Measurements from ENCODE around the gene ARFIP2. TPM values are rescaled to one million over a fixed set of nuclear protein-coding genes. Genes with fewer than 3 reads are reported as not detected.

The ARFIP2 gene
- polyA plus RNA-seq, 2 donors: 29.3 to 42.5 TPM

- Histone ChIP-seq H3K4me3 (ENCODE audit: low read depth in 1 of 2, low read length in 2 of 2) (no peak overlapping the region), H3K36me3 (ENCODE audit: control insufficient read depth in 2 of 2, insufficient read depth in 2 of 2, low read length in 1 of 2) (peaks cover 11 to 29% of the 10 kb centered on the region in 2 donors), H3K27me3 (ENCODE audit: control insufficient read depth in 1 of 2, insufficient read depth in 2 of 2, low read length in 2 of 2) (no peaks in the 10 kb centered on the region)
These were observed 26.1 kb downstream of the ARFIP2 start for GRCh38 chr11:6455070-6455469.

DNA sequence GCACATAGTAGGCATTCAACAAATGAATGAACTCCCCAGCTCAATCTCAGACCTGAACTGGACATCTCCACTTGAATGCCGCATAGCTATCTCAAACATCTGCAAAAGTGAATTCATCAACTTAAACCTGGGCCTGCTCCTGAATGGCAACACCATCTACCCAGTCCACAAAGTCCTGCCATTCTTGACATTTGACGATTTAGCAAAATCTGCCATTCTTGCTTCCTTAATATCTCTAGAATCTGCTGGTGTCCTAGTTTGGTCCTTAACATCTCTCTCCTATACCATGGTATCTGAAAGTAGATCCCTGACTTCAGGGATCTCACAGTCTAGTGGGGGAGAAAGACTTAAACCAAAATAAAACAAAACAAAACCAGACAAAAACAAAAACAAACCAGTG is 28.0 kb downstream of the ARFIP2 start:
- WGBS, 2 donors: 96 to 97% methylated on average over 2 of the region's 2 CpGs
- Histone ChIP-seq H3K27me3 (ENCODE audit: control insufficient read depth in 1 of 2, insufficient read depth in 2 of 2, low read length in 2 of 2) (no peaks in the 10 kb centered on the region), H3K4me3 (ENCODE audit: low read depth in 1 of 2, low read length in 2 of 2) (no peak overlapping the region), H3K36me3 (ENCODE audit: control insufficient read depth in 2 of 2, insufficient read depth in 2 of 2, low read length in 1 of 2) (peaks cover 12 to 40% of the 10 kb centered on the region in 2 donors), H3K9me3 (ENCODE audit: control insufficient read depth in 2 of 2, insufficient read depth in 1 of 2, low read depth in 1 of 2, low read length in 1 of 2) (peaks cover 0 to 2% of the 10 kb centered on the region in 2 donors), H3K4me1 (ENCODE audit: control insufficient read depth in 2 of 2, insufficient read depth in 2 of 2, low read length in 1 of 2) (no peaks in the 10 kb centered on the region), H3K27ac (ENCODE audit: low read depth in 2 of 2, low read length in 1 of 2) (no peak overlapping the region)

More at GRCh38 chr11:6455070-6455469, 26.1 kb downstream of the ARFIP2 start:
- WGBS, 2 donors: 48 to 76% methylated on average over 2 of the region's 2 CpGs
- no peaks in the 10 kb centered on the region for H3K4me1 ChIP-seq (ENCODE audit: control insufficient read depth in 2 of 2, insufficient read depth in 2 of 2, low read length in 1 of 2)
- peaks cover 0 to 2% of the 10 kb centered on the region in 2 donors for H3K9me3 ChIP-seq (ENCODE audit: control insufficient read depth in 2 of 2, insufficient read depth in 1 of 2, low read depth in 1 of 2, low read length in 1 of 2)
- H3K27ac ChIP-seq (ENCODE audit: low read depth in 2 of 2, low read length in 1 of 2): no peak overlapping the region

DNA sequence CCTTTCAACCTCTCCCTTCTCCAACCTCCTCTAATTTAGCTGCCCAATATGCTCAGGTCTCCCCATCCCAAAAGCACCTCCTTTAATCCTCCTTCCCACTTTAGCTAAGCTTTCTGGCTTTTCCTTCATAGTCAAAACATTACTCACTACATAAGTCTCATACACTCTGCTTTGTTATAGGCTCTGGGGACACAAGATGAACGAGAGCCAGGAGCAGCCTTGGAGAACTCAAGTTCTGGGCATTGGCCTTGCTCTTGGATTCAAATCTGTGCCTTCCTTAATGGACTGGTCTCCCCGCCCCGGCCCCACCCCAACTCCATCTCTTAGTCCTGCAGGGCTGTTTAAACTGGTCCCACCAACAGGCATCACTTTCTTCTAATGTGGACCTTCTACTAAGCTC is 28.9 kb downstream of the ARFIP2 start:
- H3K36me3 ChIP-seq (ENCODE audit: control insufficient read depth in 2 of 2, insufficient read depth in 2 of 2, low read length in 1 of 2): peaks cover 9 to 35% of the 10 kb centered on the region in 2 donors

DNA sequence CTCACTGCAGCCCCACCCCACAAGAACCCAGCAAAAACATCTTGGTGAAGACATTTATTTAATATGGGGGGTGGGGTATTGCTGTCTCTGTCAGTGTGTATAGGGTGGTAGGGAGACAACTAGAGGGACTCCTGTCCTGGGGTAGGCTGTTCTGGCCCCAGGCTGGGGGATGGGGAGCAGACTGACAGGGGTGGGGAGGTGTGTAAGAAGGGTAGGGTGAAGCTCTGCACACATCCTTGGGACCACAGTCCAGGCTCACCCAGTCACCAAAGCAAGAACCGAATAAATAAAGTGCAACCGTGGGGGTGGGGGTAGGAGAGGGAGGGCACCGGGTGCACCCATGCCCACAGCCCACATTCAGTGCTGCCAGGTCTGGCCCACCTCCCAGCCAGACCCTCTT is 32.6 kb downstream of the ARFIP2 start:
- H3K36me3 ChIP-seq (ENCODE audit: control insufficient read depth in 2 of 2, insufficient read depth in 2 of 2, low read length in 1 of 2): peaks cover 3 to 15% of the 10 kb centered on the region in 2 donors
- H3K9me3 ChIP-seq (ENCODE audit: control insufficient read depth in 2 of 2, insufficient read depth in 1 of 2, low read depth in 1 of 2, low read length in 1 of 2): no peaks in the 10 kb centered on the region
- WGBS, 2 donors: 88 to 90% methylated on average over 3 of the region's 3 CpGs
- H3K27me3 ChIP-seq (ENCODE audit: control insufficient read depth in 1 of 2, insufficient read depth in 2 of 2, low read length in 2 of 2): no peaks in the 10 kb centered on the region
- no peaks in the 10 kb centered on the region for H3K4me1 ChIP-seq (ENCODE audit: control insufficient read depth in 2 of 2, insufficient read depth in 2 of 2, low read length in 1 of 2)
- no peak overlapping the region for H3K4me3 ChIP-seq (ENCODE audit: low read depth in 1 of 2, low read length in 2 of 2)
- H3K27ac ChIP-seq (ENCODE audit: low read depth in 2 of 2, low read length in 1 of 2): no peak overlapping the region

More for the DNA sequence above, 28.9 kb downstream of the ARFIP2 start:
- Histone ChIP-seq H3K4me3 (ENCODE audit: low read depth in 1 of 2, low read length in 2 of 2) (no peak overlapping the region), H3K27me3 (ENCODE audit: control insufficient read depth in 1 of 2, insufficient read depth in 2 of 2, low read length in 2 of 2) (no peaks in the 10 kb centered on the region), H3K27ac (ENCODE audit: low read depth in 2 of 2, low read length in 1 of 2) (no peak overlapping the region), H3K4me1 (ENCODE audit: control insufficient read depth in 2 of 2, insufficient read depth in 2 of 2, low read length in 1 of 2) (no peaks in the 10 kb centered on the region), H3K9me3 (ENCODE audit: control insufficient read depth in 2 of 2, insufficient read depth in 1 of 2, low read depth in 1 of 2, low read length in 1 of 2) (peaks cover 0 to 2% of the 10 kb centered on the region in 2 donors)
- 81 to 86% methylated on average over 3 of the region's 3 CpGs for WGBS, 2 donors

- no peak overlapping the region for H3K27ac ChIP-seq (ENCODE audit: low read depth in 2 of 2, low read length in 1 of 2)
- no peaks in the 10 kb centered on the region for H3K36me3 ChIP-seq (ENCODE audit: control insufficient read depth in 2 of 2, insufficient read depth in 2 of 2, low read length in 1 of 2)
- H3K4me3 ChIP-seq (ENCODE audit: low read depth in 1 of 2, low read length in 2 of 2): no peak overlapping the region
- H3K9me3 ChIP-seq (ENCODE audit: control insufficient read depth in 2 of 2, insufficient read depth in 1 of 2, low read depth in 1 of 2, low read length in 1 of 2): no peaks in the 10 kb centered on the region
- H3K4me1 ChIP-seq (ENCODE audit: control insufficient read depth in 2 of 2, insufficient read depth in 2 of 2, low read length in 1 of 2): no peaks in the 10 kb centered on the region
- WGBS, 2 donors: 29 to 32% methylated on average over 5 of the region's 5 CpGs
- H3K27me3 ChIP-seq (ENCODE audit: control insufficient read depth in 1 of 2, insufficient read depth in 2 of 2, low read length in 2 of 2): no peaks in the 10 kb centered on the region
These were observed 37.7 kb downstream of the ARFIP2 start for GRCh38 chr11:6443269-6444003.

- no peaks in the 10 kb centered on the region for H3K27me3 ChIP-seq (ENCODE audit: control insufficient read depth in 1 of 2, insufficient read depth in 2 of 2, low read length in 2 of 2)
- no peak overlapping the region for H3K27ac ChIP-seq (ENCODE audit: low read depth in 2 of 2, low read length in 1 of 2)
- H3K36me3 ChIP-seq (ENCODE audit: control insufficient read depth in 2 of 2, insufficient read depth in 2 of 2, low read length in 1 of 2): no peaks in the 10 kb centered on the region
- no peaks in the 10 kb centered on the region for H3K9me3 ChIP-seq (ENCODE audit: control insufficient read depth in 2 of 2, insufficient read depth in 1 of 2, low read depth in 1 of 2, low read length in 1 of 2)
- no peak overlapping the region for H3K4me3 ChIP-seq (ENCODE audit: low read depth in 1 of 2, low read length in 2 of 2)
- WGBS, 2 donors: 91 to 94% methylated on average over 4 of the region's 4 CpGs
- H3K4me1 ChIP-seq (ENCODE audit: control insufficient read depth in 2 of 2, insufficient read depth in 2 of 2, low read length in 1 of 2): peaks cover 0 to 3% of the 10 kb centered on the region in 2 donors
These were observed 38.7 kb downstream of the ARFIP2 start for GRCh38 chr11:6442441-6442840.

DNA sequence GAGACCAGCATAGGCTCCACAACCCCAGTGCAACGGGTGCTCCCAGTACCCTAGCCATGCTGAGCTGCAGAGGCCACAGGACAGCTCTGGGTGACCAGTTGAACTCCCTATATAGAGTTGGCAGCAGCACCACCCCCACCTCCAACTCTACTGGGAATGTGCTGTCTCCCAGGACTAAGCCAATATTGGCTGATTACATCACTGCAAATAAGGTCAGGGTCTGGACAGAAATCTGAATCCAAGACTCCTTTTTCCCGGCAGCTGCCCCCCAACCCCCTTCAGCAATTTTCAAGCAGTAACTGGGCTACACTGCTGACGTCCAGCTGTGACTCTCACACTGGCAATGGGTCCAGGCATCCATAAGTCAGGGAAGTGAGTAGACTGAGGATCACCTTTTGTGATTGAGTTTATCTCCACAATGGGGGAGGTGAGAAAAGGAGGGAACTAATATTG is 40.2 kb downstream of the ARFIP2 start, which contains the start of gene HPX:
Gene HPX (minus strand): TSS at position 82 of the 453 bp plus-strand sequence. CDS start 24 bp downstream, at position 58.
- Histone ChIP-seq H3K27me3 (ENCODE audit: control insufficient read depth in 1 of 2, insufficient read depth in 2 of 2, low read length in 2 of 2) (no peaks in the 10 kb centered on the region), H3K27ac (ENCODE audit: low read depth in 2 of 2, low read length in 1 of 2) (no peak within 1 kb of the TSS), H3K4me3 (ENCODE audit: low read depth in 1 of 2, low read length in 2 of 2) (no peak within 1 kb of the TSS), H3K9me3 (ENCODE audit: control insufficient read depth in 2 of 2, insufficient read depth in 1 of 2, low read depth in 1 of 2, low read length in 1 of 2) (no peaks in the 10 kb centered on the region), H3K4me1 (ENCODE audit: control insufficient read depth in 2 of 2, insufficient read depth in 2 of 2, low read length in 1 of 2) (peaks cover 0 to 3% of the 10 kb centered on the region in 2 donors), H3K36me3 (ENCODE audit: control insufficient read depth in 2 of 2, insufficient read depth in 2 of 2, low read length in 1 of 2) (no peaks in the 10 kb centered on the region)
- 66 to 77% methylated on average over 3 of the region's 3 CpGs for WGBS, 2 donors

DNA sequence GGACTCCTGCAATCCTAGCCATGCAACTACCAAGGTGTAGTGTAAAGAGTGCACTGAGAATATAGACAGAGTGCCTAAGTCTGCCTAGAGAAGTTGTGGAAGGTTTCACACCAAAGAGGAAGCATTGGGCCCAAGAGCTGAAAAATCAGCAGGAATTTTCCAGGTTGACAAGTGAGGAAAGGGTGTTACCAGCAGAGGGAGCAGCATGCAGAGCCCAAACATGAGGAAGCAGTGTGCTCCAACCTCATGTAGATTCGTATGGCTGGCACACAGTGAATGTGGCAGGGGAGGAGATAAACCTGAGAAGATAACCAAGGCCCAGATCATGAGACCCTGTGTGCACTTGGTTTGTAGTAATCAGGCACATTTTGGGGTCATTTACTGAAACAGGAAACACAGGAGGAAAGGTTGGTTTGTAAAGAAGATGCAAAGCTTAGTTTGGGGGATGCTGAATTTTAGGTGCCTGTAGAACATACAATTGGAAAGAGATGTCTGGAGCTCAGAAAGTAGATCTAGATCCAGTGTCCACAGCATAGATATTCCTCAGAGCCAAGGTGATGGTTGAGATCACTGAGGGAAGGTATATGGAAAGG is 42.1 kb downstream of the ARFIP2 start:
- Histone ChIP-seq H3K27me3 (ENCODE audit: control insufficient read depth in 1 of 2, insufficient read depth in 2 of 2, low read length in 2 of 2) (no peaks in the 10 kb centered on the region), H3K27ac (ENCODE audit: low read depth in 2 of 2, low read length in 1 of 2) (no peak overlapping the region), H3K4me1 (ENCODE audit: control insufficient read depth in 2 of 2, insufficient read depth in 2 of 2, low read length in 1 of 2) (peaks cover 0 to 3% of the 10 kb centered on the region in 2 donors), H3K36me3 (ENCODE audit: control insufficient read depth in 2 of 2, insufficient read depth in 2 of 2, low read length in 1 of 2) (no peaks in the 10 kb centered on the region), H3K9me3 (ENCODE audit: control insufficient read depth in 2 of 2, insufficient read depth in 1 of 2, low read depth in 1 of 2, low read length in 1 of 2) (no peaks in the 10 kb centered on the region), H3K4me3 (ENCODE audit: low read depth in 1 of 2, low read length in 2 of 2) (no peak overlapping the region)
- 0 to 6% methylated on average over 1 of the region's 1 CpG for WGBS, 2 donors

- 69 to 75% methylated on average over 3 of the region's 3 CpGs for WGBS, 2 donors
- H3K4me3 ChIP-seq (ENCODE audit: low read depth in 1 of 2, low read length in 2 of 2): no peak overlapping the region
- H3K27me3 ChIP-seq (ENCODE audit: control insufficient read depth in 1 of 2, insufficient read depth in 2 of 2, low read length in 2 of 2): no peaks in the 10 kb centered on the region
- no peaks in the 10 kb centered on the region for H3K9me3 ChIP-seq (ENCODE audit: control insufficient read depth in 2 of 2, insufficient read depth in 1 of 2, low read depth in 1 of 2, low read length in 1 of 2)
- H3K27ac ChIP-seq (ENCODE audit: low read depth in 2 of 2, low read length in 1 of 2): no peak overlapping the region
- H3K36me3 ChIP-seq (ENCODE audit: control insufficient read depth in 2 of 2, insufficient read depth in 2 of 2, low read length in 1 of 2): no peaks in the 10 kb centered on the region
- peaks cover 0 to 3% of the 10 kb centered on the region in 2 donors for H3K4me1 ChIP-seq (ENCODE audit: control insufficient read depth in 2 of 2, insufficient read depth in 2 of 2, low read length in 1 of 2)
These were observed 43.1 kb downstream of the ARFIP2 start for GRCh38 chr11:6437993-6438392.
